Activated CD4-positive, CD25-positive, alpha-beta regulatory T cell (primary cell): Measurements from ENCODE around the gene SH3TC2.

Source experiments
- DNase-seq, 4 experiments: peaks; one replicate each; lab custom pipeline; 2025; lab: John Stamatoyannopoulos, UW

SH3TC2 gene

DNA sequence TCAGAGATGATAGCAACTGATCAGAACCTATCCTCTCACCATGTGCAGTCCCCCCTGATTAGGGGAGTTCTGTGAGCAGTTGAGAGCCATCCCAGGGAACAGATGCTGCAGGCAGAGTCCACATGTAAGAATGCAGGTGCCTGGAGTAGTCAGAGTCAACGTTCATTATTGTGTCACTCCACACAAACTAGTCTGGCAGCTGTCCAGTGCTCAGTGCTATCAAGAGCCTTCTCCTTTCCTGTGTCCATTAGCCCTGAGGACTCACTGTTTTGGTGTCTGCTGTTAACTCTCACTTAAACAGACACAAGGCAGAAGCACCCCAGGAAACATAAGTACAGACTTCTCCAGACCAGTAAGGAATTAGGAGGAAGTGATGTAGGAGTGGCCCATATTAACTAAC, 2.5 kb downstream of the SH3TC2 start:
- DNase-seq = no peak

DNA sequence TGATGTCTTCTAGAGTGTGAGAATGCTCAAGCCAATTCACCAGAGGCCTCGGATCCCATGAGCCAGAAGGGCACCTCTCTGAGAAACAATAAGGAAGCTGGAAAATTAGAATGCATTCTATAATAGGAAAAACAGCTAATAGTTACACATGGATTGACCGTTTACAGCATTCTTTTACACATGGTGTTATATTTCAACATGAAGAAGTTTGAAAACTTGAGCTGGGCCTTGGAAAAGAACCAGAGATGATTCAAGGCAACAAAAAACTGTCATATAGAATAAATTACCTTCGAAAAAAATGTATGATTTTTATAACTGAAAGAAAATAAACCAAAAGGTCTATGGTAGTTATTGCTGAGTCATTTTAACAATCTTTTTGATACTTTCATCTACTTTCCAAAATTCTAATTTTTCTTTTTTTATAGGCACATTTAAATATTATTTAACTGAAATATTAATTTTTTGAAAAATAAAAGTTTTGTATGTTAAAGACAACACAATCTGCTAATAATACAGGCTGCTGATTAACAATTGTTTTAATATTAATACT, 6.2 kb downstream of the SH3TC2 start:
- DNase-seq = no peak

DNA sequence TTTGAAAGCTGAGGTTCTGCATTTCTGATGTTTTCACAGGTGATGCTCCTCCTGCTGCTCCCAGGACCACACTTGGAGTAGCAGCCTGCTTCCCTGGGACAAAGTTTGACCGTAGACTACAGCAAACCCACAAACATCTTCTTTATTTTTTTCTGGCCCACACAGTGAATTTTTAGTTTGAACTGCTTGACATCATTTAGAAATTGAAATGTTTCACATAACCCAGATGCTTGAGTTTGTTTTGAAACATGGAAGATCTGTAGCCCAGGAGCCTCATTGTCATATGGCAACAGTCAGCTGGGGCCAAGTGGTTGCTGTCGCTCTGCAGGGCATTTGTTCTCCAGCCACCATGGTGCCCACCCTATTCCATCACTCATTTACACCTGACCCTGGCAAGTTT, 8.4 kb downstream of the SH3TC2 start:
- DNase-seq = no peak

DNA sequence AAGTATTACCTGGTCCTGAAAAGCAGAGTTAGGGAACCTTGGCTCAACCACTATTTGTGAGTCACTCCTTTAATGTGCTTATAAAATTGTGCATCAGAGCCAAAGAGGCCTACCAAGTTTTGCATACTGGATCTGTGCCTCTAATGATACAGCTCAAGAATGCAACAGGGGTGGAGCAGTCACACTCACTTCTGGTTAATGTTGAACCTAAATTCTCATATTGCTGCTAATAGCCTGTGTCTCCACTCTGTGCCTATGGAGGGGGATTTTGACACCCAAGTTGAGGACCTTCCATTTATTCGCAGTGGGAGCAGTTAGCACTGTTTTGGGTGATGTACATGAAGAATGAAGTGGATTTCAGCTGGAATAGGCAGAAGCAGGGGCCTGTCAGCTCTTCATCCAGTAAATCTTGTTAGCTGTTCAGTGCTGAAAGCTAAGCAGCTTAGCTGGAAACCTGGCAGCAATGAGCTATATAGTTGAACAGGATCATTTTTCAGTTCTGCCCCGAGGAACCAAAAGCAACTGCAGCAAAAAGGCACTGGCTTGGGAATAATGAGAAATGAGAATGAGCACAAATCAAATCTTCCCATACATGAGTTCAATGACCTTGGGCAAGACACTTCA, 9.7 kb downstream of the SH3TC2 start:
- no peak for DNase-seq

DNA sequence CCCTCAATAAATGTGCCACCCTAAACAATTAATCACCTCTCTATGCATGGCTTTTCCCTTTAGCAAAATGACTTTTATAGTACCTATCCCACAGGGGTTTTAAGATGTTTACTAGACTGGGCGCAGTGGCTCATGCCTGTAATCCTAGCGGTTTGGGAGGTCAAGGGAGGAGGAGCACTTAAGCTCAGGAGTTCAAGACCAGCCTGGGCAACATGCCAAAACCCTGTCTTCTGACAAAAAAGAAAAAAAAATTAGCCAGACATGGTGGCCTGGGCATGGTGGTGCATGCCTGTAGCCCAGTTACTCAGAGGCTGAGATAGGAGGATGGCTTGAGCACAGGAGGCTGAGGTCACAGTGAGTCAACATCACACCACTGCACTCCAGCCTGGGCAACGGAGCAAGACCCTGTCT, 13.5 kb downstream of the SH3TC2 start:
- no peak for DNase-seq

DNA sequence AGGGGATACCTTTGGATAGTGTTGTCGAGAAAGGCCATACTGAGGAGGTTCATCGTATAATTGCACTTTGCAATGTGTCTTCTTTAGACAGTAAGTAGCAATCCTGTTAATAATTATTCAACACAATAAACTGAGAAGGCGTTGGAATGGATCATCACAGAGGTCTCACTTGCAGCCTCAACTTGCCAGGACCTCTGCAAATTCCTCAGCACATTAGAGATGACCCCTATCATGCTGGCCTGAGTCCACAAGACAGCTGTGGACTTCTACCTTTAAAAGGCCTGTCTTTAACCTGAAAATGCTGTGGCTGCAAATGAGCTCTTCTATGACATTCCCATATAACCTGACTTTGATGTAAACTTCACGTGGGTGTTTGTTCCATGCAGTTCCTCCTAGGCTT, 14.1 kb downstream of the SH3TC2 start:
- no peak for DNase-seq

DNA sequence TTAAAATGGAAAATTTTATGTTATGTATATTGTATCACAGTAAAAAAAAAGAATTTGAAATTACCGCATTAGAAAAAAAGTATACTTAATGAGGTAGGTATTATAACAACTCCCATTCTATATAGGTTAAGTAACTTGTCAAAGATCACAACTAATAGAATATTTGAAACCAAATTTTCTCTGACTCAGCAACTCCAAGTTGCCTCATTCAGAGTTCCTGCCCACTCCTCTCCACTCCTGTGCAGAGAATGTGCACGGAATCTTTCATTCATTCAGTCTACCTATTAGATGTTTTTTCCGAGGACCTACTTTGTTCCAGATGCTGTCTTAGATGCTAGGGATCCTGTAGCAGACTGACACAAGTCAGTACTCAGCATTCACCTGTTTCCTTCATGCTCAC, 15.4 kb downstream of the SH3TC2 start:
- no peak for DNase-seq

DNA sequence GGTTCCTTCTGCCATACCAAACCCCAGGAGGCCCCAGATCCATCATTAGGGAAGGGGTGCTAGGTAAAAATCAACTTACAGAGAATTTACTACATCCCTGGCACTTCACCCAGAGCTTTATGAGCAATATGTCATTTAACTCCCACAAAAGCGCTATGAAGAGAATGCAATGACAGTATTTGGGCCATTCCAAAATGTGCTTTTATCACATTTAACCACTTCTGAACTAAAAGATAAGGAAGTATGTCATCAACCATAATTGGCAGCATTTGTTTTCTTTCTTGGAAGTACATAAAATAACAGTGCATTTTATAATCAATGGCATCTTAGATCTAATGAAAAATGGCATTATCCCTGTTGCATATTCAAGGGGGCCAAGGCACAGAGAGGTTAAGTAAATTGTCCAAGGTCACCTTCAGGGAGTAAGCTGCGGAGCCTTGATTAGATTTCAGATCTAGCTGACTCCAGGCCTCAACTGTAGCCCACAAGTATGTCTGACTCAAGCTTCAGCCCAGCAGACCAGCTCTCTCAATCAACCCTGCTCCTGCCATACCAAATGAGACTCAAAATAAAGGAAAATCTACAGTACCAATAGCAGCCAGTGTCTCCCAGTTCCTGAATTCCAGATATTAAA, 16.5 kb downstream of the SH3TC2 start:
- no peak for DNase-seq

DNA sequence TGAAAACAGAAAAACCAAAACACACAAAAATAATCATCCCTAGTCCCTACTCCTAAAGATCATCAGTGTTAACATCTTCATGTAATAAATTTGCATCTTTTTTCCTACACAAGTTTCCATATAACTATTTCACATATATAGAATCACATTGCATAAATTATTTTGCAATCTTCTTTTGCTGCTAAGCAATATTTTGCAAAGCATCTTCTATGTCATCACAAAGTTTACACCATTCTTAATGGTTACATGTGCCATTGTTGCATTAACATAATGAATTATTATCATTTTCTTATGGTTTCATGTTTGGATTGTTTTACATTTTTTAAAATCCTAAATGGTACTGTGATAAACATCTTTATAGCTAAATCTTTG, 17.8 kb downstream of the SH3TC2 start:
- DNase-seq = no peak

DNA sequence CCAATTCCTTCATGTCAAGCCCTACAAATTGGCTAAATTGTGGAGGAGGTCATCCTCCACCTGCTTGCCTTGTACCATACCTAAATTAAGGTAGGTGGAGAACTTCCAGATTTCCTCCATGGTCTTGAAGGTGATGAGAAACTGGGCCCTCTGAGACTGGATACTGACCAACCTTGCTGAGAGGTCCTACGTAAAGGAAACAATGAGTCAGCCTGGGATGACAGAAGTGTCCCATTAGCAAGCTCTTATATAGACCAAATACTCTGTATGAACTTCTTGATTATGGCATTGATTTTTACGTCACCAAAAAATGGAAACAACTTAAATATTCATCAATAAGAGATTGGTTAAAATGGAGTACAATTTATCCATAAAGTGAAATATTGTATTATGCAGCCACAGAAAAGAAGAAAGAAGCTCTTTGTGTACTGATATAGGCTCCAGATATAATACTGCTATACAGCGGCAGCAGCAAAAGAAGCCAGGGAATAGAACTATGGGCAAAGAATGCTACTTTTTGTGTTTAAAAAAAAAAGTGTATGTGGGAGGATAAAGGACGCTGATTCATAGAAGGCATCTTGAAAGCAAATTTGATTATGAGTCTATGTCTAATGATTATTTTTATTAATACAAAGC, 18.3 kb downstream of the SH3TC2 start:
- DNase-seq = no peak

DNA sequence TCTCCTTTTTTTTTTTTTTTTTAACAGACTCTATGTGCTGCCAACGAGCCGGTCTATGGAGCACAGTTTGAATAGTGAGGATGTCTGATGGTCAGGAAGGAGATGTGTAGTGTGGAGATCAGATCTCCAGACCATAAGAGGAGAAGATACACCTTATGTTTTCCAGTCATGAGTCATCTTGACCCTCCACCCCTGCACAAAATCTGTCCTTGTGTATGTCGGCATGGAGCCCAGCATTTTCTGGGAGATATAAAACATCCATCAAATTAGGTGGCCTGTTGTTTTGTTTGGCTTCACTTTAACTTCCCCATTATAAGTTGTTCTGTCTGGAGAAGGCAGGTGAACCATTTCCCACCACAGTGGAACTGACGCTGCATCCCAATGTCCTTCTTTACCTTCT, 19.2 kb downstream of the SH3TC2 start:
- no peak for DNase-seq

DNA sequence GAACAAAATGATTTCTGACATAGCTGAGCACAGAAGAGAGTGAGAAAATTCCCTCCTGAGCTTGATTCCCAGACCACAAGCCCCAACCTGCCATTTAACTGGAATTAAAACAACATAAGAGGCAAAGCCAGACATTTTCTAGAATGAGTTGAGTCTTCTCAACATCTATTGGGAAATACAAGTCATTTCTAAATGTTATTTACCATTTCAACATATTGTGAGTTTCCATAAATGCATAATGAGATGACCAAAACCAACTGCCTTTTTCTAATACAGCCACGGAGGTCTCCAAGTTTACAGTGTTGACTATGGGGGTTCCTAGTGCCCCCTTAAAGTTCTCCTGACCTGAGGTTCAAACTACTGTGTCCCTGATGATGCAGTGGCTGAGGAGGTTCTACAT, 20.0 kb downstream of the SH3TC2 start:
- DNase-seq = no peak

DNA sequence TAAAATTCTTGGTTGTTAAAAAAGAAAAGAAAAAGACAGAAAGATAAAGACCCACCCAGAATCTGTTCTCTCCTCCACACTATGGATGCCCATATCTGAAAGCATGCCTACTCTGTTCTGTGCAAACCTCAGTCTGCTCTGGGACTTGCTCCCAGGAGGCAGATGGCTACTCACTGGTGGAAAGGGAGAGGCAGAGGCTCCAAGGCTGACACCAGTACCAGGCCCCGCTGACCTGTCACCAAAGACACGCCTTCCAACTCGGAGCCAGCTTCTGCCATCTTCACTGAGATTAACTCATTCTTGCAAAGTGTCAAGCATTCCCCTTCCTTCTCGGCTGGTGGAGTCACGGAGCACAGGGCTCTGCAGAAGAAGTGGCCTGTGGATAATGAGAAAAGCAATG, 21.6 kb downstream of the SH3TC2 start:
- no peak for DNase-seq

DNA sequence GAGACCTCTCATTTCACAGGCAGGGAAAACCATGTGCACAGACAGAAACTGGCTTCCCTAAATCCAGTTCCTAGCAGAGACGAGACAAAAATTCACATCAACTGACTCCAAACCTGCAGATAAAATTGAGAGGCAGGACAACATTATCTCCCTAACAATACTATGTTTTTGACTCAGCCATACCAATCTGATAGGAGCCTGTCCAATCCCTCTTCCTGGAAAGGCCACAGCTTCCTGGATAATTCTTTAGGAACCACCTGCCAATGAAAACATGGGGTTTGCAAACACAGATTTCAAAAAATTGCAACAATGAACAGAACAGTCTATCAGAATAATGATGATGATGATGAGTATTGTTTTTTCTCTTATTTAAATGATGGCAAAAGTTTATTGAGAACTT, 22.4 kb downstream of the SH3TC2 start:
- DNase-seq = no peak

DNA sequence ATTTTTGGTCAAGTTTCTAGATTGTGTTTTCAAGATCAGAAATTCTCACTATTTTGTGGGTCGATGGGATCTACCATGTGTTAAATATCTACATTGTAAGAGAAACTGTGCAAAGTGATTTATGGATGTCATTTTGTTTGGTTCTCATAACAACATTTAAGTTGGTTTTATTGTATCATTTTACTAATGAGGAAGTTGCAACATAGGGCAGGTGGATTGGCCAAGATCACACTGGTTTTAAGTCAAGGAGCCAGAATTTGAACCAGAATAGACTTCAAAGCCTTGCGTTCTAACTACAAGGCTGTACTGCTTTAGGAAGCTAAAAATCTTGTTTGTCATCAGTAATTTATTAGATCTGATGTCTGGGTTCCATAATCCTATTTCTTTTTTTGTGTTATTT, 23.4 kb downstream of the SH3TC2 start:
- no peak for DNase-seq

DNA sequence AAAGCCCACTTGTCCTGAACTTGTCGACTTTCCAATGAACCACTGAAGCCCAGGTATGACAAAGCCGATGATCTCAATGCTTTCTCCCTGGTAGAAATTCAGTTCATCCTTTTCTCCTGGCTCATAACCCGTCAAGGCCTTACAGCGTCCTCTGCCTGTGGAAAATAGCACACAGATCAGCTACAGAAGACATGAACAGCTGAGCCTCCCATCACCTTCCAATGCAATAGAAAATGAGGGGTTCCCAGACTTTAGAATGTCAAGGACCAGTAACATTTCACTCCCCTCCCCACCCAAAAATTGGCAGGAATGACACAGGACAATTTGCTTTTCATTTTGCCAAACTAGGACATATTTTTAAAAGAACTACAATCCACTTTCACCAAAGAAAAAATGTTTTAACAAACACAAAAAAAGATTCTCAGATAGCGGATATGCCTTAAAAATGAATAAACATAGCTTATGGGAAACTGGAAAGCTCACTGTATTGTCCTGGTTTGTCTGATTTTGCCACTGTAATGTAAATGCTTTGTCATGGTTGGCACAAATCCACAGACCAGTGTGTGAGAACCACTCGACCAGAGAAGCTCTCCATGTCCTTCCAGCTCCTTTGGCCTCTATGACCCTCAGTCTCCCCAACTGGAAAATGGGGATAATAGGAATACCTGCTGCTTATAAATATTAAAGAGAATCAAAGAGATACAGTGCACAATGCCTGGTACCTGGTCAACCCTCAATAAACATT, 24.4 kb downstream of the SH3TC2 start:
- DNase-seq = no peak

DNA sequence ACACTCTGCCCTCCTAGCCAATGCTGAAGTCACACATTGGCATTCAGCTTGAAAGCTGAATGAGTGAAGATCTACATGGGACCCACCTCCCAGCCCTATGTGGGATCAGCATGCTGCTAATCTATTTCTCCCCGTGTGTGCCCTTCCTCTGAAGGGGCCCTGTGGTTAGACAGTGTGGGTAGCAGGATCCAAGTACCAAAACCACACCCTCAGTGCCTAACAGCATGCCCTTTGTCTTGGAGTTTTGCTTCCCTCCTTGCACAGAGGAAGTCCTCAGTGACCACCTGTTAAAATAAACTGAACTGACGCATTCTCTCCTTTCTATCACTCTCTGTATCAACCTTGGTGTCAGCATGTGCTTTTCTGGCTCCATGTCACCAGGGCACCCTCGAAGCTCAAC, 25.0 kb downstream of the SH3TC2 start:
- DNase-seq = no peak

DNA sequence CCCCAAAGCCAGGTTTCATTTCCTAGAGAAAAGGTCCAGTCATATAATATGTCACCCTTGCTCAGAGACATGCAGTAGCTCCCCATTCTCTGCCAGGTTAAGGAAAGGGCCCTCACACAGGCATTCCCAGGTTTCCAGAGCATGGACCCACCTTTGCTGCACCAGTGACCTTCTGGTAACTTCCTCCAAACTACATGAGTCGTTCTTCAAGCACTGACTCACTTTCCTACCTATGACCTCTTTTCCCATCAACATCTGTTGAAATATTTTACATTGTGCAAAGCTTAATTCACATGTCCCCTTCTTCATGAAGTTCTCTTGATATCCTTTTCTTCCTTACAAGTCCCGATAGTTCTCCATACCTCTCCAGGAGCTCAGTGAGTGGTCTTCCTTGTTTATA, 25.9 kb downstream of the SH3TC2 start:
- DNase-seq = no peak

DNA sequence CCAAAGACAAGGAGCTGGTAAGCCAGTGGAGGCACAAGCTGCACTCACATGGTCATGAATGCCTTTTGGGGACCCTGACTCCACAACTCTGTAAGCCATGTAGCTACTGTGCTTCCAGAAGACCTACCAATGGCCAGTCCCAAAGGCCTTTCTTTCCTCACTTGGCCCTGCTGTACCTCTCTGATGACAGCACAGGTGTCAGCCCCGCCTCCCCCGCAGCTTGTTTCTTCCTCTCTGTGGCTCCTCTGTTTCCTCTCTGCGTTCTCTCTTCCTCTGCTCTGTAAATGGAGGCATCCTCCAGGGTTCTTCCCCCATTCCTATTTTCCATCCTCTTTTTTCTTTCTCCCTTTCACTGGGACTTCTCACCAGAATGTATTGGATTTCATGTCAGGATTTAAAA, 26.7 kb downstream of the SH3TC2 start:
- DNase-seq = no peak

DNA sequence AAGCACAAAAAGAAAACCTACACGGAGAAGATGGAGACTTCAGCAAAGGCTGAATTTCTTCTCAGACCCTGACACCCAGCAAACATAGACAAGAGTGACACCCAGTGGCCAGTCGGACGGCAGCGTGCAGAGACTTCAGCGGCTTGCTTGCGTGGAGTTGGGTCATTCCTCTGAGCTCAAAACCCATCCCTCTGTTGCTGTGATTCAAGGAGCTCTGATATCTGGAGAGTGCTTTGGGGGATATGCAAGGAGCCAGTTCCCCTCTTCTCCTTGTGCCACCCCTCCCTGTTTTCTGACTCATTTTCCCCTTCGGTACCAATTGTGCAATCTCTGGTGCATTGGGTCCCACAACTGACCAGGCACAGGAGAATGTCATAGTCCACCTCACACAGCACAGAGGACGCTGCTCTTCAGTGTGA, 27.5 kb downstream of the SH3TC2 start:
- DNase-seq = peak; percentile 8 to 34 (median 26)

DNA sequence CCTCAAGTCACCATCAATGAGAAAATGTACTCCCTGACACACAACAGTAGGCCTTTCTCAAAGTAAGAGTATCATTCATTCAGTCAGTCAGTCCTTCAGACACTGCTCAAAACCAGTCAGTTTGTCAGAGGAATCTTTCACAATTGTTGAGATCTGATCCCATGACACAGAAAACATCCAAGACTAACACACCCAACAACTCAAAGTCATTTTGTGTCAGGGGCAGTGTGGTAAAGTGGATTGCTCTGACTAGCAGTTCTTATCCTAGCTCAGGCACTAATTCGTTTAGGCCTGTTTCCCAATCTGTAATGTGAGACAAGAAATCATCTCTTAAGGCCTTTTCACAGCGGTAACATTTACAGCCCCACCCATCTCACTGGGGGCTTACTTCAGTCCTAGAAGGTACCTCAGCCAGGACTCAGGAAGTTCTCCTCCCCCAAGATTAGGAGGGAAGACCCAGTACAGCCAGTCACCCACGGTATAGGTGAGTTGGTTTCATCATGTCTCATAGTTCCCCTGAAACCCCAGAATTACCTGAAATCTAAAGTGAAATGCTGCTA, 31.9 kb downstream of the SH3TC2 start:
- DNase-seq = no peak

DNA sequence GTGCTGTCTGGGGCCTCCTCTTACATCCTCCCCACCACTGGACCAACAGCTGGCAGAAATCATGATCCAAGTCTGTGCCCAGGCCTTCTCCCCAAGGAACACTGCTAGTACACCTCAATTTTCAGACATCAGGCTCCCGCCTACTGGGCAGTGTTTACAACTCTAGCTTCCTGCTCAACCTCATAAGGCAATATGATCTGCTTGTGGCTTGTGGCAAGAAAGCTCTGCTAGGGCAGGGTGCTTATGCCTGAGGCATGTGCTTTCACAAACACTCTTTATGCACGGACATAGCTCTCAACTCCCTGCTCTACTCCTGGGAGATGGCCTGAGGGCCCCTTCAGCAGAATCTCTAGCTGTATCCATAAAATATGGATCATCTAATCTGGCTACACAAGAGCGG, 32.5 kb downstream of the SH3TC2 start:
- no peak for DNase-seq

DNA sequence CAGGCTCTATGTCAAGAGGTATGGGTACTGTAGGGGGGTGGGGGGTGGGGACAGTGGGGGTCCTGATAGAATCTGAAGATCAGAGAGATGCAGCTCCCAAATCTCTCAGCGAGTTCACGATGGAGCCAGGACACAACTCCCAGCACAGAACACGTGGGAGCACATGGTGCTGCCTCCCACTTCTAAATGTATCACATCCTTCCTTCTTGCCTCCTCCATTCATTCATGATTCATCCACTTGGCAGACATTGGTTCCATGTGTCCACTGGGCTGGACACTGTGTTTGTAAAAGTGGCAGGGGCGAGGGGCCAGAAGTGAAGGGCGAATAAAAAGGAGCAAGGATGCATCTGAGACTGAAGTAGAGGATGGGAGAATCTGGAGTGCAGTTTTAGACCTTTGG, 33.9 kb downstream of the SH3TC2 start:
- DNase-seq = no peak
